Measurements from ENCODE around the gene PDIA2.
"Not testable (repeated sequence)": the region's sequence is repeated elsewhere in the genome, so short reads cannot be mapped to it uniquely, and the experiment has no call there.

Gene PDIA2, protein sequence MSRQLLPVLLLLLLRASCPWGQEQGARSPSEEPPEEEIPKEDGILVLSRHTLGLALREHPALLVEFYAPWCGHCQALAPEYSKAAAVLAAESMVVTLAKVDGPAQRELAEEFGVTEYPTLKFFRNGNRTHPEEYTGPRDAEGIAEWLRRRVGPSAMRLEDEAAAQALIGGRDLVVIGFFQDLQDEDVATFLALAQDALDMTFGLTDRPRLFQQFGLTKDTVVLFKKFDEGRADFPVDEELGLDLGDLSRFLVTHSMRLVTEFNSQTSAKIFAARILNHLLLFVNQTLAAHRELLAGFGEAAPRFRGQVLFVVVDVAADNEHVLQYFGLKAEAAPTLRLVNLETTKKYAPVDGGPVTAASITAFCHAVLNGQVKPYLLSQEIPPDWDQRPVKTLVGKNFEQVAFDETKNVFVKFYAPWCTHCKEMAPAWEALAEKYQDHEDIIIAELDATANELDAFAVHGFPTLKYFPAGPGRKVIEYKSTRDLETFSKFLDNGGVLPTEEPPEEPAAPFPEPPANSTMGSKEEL

GRCh38 chr16:283033-283805 is at the start of gene PDIA2:
PDIA2 (plus strand) TSS chr16:283164; CDS start chr16:283170, 6 bp downstream.
- no peak for DNase-seq

DNA sequence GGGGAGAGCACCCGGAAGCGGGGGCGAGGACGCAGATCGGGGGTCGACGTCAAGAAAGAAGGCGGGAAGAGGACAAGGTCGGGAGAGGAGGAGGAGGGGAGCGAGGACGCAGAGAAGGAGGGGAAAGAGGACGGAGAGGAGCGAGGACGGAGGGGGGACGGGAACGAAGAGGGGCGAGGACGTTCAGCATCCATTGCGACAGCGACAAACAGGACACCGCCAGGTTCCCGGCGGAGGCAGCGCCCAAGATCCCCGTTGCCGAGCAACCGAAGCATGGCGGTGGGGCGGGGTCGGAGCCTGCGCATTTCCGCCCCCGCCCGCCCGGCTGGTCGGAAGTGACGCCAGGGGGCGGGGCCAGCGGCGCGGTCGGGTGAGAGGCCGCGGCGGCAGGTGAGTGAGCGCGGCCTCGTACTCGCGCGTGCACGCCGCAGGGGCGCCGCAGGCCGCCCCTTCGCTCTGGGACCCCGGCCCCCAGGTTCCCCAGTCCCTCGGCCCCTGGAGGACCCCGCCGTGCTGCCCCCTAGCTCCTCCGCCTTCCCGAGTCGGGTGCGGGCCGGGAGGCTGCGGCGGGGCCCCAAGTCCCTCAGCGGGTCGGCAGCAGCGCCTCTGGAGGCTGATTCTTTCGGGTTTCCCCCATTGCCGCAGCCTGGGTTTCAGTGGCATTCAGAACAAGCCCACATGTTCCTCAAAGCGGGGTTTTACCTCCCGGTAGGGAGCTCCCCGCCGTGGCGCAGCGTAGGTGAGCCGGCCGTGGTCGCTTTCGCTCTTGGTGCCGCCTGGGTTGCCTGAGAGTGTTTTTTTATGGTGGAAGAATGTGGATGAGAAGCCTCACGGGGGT is 48.3 kb upstream of the PDIA2 start, which contains the start of gene FAM234A:
Gene FAM234A, plus strand, starts transcription at position 354 of the 838 bp plus-strand sequence. CDS start 19,593 bp downstream, outside the sequence.
- peak; percentile 94 for DNase-seq

- no peak for DNase-seq
Observed at GRCh38 chr16:239948-240277, 43.1 kb upstream of the PDIA2 start.

DNA sequence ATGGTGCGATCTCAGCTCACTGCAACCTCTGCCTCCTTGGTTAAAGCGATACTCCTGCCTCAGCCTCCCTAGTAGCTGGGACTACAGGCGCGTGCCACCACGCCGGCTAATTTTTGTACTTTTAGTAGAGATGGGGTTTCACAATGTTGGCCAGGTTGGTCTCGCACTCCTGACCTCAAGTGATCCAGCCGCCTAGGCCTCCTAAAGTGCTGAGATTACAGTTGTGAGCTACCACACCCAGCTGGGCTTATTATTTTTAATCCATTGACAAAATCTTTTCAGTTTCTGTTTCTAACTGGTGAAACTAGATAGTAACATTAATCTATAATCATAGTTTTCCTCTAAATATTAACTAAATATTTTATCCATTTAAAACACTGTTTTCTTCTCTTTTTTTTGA is 42.4 kb upstream of the PDIA2 start:
- DNase-seq = no peak

DNA sequence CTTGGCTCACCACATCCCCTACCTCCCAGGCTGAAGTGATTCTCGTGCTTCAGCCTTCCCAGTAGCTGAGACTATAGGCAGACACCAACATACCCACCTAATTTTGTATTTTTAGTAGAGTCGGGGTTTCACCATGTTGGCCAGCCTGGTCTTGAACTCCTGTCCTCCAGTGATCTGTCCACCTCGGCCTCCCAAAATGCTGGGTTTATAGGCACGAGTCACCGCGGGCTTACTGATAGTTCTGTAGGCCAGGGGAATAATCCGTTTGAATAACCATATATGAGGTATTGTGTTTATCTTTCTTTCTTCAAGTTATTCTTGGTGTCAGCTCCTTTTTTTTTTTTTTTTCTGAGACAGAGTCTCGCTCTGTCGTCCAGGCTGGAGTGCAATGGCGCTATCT is 40.7 kb upstream of the PDIA2 start:
- no peak for DNase-seq

DNA sequence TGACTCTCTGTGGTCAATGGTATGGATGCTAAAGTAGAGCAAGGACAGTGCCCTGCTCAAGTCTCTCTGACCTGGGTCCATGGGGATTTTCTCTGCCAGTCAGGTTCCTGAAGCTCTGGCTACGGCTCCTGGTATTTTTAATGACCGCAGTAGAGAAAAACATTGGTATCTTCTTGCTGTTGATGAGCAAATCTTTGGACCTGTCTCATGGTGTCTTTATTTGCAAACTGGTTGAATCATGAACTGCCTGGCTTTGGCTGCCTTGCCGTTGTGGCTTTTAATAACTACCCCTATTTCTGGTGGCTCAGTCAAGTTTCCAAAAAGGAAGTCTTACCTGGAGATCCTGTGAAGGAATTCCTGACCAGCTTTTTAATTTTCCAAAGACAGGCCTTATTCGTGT is 39.6 kb upstream of the PDIA2 start:
- DNase-seq = no peak

DNA sequence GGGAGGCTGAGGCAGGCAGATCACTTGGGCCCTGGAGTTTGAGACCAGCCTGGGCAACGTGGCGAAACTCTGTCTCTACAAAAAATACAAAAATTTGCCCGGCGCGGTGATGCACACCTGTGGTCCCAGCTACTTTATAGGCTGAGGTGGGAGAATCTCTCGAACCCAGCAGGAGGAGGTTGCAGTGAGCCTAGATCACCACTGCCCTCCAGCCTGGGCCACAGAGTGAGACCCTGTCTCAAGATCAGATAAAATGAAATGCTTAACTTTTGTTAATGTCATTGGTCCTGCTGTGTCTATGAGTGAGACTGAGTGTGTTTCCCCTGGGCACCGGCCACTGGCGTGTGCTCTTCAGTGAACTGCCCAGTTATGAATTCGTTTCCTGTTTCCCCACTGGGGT is 37.9 kb upstream of the PDIA2 start:
- no peak for DNase-seq

- DNase-seq = no peak
Observed at GRCh38 chr16:247027-247426, 35.9 kb upstream of the PDIA2 start.

DNA sequence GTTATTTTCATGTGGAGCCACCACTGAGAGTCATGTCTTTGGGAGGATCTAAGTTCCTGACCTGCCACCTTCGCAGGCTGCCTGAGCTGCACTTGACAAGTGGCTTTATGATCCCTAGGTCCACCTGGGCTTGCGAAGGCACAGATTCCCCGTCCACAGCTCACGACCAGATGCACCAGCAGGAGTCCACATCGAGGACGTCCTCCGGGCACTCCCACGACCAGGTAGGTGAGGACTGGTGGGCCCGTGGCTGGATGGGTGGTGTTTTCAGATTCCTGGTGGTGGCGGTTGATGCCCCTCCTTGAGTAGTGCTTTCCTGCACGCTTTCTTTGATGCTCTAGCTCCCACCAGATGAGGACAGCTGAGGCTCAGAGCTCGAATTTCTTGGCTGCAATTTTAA is 33.5 kb upstream of the PDIA2 start:
- no peak for DNase-seq

- peak; percentile 52 for DNase-seq
Observed at GRCh38 chr16:252366-253337, 30.3 kb upstream of the PDIA2 start.

DNA sequence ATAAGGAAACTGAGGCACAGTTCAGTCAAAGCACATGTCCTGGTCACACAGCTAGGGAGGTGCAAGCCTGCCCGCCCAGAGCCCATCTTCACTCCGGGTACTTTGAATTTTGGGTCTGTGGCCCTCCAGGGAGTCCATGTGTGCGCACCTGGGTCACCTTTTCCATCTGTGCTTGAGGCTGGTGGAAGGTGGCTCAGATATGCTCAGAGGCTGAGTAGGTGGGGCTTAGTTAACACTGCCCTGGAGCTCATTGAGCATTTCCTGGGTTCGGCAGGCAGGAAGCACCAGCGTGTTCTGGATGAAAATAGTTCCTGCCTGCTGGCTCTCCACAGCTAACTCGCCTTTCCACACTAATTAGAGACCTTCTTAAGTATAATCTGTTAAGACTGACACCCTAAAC is 29.1 kb upstream of the PDIA2 start:
- no peak for DNase-seq

- no peak for DNase-seq
Observed at GRCh38 chr16:254461-254860, 28.5 kb upstream of the PDIA2 start.

DNA sequence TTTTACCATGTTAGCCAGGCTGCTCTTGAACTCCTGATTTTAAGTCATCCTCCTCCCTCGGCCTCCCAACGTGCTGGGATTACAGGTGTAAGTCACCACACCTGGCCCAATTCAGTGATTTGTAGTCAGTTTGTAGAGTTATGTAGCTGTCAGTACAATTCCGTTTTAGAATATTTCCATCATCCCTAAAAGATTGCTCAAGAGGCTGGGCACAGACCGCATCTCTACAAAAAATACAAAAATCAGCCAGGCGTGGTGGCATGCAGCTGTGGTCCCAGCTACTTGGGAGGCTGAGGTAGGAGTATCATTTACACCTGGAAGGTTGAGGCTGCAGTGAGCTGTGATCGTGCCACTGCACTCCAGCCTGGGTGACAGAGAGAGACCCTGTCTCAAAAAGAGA is 27.8 kb upstream of the PDIA2 start:
- no peak for DNase-seq

DNA sequence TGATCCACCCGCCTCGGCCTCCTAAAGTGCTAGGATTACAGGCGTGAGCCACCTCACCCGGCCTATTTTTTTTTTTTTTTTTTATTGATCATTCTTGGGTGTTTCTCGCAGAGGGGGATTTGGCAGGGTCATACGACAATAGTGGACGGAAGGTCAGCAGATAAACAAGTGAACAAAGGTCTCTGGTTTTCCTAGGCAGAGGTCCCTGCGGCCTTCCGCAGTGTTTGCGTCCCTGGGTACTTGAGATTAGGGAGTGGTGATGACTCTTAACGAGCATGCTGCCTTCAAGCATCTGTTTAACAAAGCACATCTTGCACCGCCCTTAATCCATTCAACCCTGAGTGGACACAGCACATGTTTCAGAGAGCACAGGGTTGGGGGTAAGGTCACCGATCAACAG is 24.9 kb upstream of the PDIA2 start:
- DNase-seq = not testable (repeated sequence)

DNA sequence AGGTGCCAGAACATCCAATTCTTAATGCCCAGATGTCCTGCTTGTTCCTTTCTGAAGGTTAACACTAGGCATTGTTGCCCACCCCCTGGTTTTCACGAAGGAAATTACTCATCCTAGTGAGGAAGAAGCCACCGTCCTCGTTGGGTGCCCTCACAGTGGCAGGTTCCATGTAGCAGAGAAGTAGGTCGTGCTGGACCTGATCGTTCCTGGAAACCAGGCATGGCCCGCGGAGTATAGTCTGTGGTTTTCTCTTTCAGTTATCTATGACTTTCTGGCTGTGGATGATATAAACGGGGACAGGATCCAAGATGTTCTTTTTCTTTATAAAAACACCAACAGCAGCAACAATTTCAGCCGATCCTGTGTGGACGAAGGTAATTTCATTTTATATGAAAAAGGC is 23.7 kb upstream of the PDIA2 start:
- DNase-seq = no peak

DNA sequence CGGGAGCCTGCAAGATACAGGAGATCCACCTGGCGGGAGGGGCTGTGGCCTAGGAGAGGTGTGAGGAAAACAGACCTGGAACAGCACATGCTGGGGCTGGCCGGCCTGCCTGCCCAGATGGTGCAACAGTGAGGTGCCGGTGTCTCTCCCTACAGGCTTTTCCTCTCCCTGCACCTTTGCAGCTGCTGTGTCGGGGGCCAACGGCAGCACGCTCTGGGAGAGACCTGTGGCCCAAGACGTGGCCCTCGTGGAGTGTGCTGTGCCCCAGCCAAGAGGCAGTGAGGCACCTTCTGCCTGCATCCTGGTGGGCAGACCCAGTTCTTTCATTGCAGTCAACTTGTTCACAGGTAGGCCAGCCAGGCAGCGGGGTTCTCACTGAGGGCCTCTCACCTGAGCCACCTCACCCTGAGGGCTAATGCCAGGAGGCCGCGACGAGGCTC is 23.1 kb upstream of the PDIA2 start:
- DNase-seq = no peak

- no peak for DNase-seq
Observed at GRCh38 chr16:260326-260725, 22.6 kb upstream of the PDIA2 start.

DNA sequence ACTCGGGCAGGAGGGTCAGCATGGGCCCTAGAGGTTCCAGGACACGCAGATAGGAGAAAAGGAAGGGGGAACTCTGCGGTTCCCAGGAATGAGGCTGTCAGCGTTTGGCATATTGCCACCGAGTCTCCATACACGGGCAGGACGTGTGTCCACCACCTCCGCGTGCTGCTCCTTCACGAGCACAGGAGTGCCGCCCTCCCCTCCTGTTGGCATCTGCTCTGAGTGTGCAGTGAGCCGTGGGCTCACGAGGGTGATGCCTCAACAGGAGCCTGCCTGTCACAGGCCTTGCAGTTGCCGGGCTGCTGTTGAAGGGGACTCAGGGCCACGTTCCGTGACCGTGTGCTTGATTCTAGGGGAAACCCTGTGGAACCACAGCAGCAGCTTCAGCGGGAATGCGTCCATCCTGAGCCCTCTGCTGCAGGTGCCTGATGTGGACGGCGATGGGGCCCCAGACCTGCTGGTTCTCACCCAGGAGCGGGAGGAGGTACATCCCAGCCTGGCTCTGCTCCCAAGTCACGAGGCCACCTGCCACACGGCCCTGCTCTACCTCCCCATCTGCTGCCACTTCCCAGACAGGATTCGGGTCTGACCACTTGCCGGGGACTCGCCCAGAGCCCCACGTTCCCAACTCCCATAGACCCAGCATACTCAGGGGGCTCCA is 21.8 kb upstream of the PDIA2 start:
- no peak for DNase-seq

DNA sequence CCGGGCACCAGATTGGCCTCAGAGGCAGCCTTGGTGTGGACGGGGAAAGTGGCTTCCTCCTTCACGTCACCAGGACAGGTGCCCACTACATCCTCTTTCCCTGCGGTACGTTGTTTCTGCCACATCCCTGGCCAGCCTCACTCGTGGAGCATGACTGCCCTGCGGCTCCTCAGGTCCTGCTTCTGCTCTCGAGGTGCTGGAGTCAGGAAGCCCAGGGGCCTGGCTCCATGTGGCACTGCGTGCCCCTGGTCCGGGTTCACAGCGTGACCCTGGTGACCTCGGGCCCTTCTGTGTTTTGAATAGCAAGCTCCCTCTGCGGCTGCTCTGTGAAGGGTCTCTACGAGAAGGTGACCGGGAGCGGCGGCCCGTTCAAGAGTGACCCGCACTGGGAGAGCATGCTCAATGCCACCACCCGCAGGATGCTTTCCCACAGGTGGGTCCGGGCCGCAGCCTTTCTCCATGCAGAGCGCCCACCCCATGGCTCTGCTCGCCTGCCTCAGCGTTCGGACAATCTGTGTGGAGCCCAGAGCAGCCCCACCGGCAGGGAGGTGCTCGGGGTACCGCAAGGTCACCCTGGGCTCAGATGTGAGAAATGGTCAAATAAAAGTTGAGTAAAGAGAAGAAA is 20.7 kb upstream of the PDIA2 start:
- no peak for DNase-seq

DNA sequence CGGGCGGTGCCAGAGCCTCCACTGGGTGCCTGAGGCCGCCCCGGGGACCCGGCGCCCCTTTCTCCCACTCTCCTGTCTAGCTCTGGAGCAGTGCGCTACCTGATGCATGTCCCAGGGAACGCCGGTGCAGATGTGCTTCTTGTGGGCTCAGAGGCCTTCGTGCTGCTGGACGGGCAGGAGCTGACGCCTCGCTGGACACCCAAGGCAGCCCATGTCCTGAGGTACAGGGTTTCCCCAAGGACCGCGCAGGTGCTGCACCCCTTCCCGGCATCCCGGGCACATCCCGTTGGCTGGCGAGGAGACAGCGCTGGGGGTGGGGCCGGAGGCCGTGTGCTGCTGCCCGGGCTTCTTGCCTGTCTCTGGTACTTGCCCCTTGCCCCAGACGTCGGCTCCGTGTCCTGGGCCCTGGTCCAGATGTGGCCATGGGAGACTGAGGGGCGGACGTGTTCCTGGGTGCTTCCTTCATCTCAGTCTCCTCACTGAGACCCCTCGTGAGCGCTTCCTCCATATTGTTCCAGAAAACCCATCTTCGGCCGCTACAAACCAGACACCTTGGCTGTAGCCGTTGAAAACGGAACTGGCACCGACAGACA is 19.7 kb upstream of the PDIA2 start:
- no peak for DNase-seq

Data from activated CD4-positive, alpha-beta T cell treated with anti-CD3 and anti-CD28 coated beads, Interleukin-2, amount 50 U/mL, for 16 hours (primary cell).